ENCODE results near the gene FAM20C.

DNA sequence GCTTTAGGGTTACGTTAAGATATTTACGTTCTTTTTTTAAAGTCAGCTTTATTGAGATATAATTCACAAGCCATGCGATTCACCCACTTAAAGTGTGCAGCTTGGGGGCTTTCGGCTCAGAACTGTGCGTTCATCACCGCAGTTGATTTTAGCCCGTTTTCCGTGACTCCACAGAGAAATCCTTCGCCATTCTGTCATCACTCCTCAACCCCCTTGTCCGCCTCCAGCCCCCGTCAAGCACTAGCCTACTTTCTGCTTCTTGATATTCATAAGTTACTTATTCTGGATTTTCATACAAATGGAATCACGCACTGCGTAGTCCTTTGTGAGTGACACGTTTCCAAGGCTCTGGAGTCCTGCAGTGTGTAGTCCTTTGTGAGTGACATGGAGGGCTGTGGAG is 20.4 kb downstream of the FAM20C start:
- TF ChIP-seq CTCF (IDR thresholded peaks at IDR 0.05; ENCODE audit: control extremely low read depth in 1 of 3, insufficient read depth in 1 of 3, low read depth in 1 of 3, low read length in 3 of 3) (no peak), SP4 (IDR thresholded peaks at IDR 0.05; ENCODE audit: low read length) (no peak), BACH1 (IDR thresholded peaks at IDR 0.05; ENCODE audit: low read length) (no peak)
- TF ChIP-seq, protein P1, sequence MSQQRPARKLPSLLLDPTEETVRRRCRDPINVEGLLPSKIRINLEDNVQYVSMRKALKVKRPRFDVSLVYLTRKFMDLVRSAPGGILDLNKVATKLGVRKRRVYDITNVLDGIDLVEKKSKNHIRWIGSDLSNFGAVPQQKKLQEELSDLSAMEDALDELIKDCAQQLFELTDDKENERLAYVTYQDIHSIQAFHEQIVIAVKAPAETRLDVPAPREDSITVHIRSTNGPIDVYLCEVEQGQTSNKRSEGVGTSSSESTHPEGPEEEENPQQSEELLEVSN (IDR thresholded peaks at IDR 0.05), result no peak
